ENCODE results near the gene FRMD4A.
A peak's percentile ranks its signal among the peaks of the same experiment; 100 is the strongest.
"Not testable (repeated sequence)": the region's sequence is repeated elsewhere in the genome, so short reads cannot be mapped to it uniquely, and the experiment has no call there.

The FRMD4A gene

DNA sequence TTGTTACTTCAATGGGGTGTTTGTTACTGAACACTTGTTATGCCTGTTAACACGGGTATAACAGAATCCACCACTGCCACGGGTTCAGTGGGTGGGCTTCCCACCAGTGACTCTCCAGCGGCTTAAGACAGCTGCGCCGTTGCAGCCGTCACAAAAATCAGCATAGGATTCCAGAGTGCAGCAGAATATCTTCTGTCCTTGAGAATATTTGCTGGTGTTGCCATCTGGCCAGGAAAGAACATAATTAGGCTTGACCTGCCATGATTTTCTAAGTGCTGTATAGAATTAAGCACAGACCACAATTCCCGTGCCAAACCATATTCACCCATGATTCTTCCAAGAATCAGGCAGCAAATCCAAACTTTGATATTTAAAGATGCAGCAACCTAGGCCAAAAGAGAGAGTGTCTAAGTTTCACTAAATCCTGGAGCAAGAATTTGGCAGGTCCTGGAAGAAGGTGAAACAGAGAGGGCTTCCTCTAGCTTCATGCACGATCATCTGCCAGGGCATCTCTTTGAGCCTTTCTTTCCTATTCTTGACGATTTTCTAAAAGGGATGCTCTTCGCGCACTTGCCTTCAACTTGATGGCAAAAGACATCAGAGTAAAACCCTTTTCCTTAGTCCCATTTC lies 95.0 kb downstream of the FRMD4A start:
- no peak for DNase-seq

DNA sequence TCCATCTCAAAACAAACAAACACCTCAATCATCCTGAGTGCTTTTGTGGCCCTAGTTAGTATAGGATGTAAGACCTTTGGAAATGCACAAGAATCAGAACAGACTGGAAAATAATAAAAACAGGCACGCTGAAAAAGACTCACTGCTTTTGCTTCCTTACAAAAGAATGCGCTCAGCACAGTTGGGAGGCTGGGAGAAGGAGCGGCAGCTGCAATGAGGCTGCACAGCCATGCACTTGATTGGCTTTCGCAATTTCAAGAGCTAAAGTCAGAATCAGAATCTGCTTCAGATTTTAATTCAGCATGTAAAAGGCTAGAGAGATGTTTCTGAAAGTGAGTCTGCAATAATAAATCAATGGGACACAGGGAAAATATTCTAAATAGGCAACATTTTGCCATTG lies 97.2 kb downstream of the FRMD4A start:
- DNase-seq: no peak

DNA sequence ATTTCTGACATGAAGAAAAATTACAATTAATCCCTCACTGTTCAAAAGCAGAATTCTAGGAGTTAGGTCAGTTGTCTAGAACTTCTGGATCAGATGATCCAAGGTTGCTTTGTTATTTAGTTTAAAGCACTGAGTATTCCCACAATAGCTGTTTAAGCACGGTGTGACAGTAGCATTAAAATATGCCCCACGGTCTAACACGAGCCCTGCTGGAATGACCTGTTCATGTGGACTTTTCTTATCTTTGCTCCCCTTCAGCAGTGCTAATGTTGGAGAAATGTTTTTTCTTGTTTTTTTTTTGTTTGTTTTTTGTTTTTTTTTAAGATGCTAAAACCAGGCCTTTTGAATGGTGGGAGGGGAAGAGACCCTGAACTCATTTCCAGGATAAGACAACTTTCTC lies 101.9 kb downstream of the FRMD4A start:
- not testable (repeated sequence) for DNase-seq

DNA sequence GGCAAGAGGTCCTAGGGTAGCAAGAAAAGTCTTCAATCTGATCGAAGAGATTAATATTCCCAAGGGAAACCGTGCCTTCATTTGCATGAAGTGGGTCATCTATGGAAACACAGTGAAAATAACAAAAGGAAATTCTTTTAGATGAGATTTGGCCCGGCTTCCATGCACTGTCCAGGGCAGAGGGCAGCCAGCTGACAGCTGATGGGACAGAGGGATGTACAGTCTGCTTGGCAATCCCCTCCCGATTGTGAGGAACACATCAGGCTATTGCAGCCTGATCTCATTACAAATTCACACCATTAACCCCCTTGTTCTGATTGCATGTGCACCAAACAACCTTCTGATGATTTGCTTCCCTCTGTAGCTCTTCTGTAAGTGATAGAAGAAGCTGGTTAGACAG lies 105.3 kb downstream of the FRMD4A start:
- no peak for DNase-seq

DNA sequence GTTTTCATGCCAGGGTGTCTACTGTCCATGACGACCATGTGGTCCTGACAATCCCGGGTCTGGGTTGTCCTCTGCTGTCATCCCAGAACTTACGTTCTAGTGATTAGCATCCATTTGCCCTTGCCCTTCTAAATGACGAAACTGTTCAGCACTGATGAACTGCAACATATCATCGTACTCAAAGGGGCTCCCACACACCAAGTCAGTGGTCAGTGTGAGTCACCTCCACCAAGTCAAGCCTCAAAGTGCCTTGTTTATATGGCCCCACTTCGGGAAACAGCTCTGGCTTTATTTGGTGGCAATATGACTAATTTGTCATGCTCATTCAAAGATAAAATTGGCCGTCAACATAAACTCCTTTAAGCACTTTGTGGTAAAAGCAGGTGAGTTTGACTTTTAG lies 110.7 kb downstream of the FRMD4A start:
- no peak for DNase-seq

DNA sequence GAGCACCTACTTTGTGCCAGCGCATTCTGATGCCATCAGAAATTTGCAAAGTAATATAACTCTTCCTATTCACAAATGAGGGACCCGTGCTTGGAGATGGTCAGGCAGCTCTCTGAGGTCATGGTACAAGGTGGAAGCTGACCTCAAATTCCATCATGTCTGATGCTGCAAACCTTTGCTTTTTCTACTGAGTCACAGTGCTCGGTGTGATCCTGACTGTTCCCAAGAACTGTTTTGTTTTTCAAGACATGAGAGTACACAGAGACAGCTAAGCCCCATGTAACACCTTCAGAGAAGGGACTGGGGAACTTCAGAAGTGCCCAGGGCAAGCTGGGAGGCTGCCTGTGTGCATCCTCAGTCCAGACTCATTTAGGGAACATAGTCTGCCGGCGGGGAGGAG lies 111.3 kb downstream of the FRMD4A start:
- DNase-seq: no peak

DNA sequence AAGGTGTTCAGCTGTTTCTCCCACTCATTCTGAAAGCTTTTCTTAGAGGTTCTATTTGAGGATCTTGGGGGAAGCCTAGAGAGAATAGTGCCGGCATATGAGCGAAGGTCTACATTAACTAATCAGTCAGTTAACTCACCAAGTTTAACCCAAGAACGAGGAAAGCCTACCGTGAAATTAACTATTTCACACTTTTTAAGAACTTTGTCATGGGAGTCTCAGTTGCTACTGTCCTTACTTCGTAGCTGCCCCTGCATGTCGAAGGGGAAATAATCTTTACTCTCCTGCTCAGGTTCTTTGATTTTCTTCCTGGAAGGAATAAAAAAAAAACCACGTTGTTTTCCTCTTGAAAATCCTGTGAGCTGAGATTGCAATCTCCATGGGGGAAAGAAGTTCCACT lies 115.1 kb downstream of the FRMD4A start:
- DNase-seq: no peak

DNA sequence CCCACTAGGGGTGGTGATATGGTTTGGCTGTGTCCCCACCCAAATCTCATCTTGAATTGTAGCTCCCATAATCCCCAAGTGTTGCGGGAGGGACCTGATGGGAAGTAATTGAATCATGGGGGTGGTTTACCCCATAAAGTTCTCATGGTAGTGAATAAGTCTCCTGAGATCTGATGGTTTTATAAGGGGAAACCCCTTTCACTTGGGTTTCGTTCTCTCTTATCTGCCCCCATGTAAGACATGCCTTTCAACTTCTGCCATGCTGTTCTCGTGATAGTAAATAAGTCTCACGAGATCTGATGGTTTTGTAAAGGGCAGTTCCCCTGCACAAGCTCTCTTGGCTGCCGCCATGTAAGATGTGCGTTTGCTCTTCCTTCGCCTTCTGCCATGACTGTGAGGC lies 117.0 kb downstream of the FRMD4A start:
- not testable (repeated sequence) for DNase-seq

DNA sequence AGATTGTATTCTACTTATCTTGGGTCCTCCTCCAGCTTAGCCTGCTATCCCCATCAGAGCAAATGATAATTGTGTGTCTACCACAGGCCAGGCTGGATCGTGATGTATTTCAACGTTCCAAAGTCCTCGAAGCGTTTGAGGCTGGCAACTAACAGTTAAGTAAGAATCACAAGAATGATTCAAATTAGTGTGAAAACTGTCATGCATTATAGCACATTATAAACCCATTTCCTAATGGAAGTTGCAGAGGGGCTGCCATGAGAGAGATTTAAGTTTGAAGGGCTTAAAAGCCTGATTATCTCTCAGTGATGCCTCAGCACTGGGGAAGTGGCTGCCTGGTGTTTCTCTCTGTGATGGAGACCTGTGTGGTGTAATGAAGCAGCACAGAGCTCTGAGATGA lies 119.1 kb downstream of the FRMD4A start:
- no peak for DNase-seq

DNA sequence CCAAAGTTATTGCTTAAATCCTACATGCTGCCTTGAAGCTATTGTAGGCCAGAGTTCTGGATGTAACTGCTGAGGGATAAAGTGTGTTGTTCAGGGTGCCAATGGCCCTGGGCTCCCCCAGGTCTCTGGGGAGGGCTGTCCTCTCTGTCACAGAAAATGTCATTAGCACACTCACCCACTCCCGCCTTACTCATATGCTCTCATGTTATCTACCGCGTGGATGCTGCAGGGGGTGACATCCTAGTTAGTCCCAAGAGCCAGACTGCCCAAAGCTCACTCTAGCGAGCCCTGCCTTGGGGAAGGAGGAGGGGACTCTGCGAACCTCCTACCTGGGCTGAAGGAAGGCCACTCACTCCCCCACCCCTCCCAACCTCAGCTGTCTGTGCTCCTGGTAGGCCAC lies 122.5 kb downstream of the FRMD4A start:
- no peak for DNase-seq

DNA sequence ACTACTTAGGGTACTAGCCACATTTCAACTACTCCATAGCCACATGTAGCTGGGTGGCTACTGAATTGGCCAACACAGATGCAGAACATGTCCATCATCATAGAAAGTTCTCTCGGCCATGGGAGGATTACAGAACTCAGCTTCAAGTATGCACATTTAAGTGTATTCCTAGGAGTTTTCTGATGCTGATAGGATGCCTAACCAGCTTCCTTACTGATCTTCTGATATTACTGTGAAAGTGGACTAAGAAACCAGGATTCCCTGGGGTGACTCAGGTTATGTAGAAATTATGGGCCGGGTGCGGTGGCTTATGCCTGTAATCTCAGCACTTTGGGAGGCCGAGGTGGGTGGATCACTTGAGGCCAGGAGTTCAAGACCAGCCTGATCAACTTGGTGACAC lies 125.5 kb downstream of the FRMD4A start:
- no peak for DNase-seq

DNA sequence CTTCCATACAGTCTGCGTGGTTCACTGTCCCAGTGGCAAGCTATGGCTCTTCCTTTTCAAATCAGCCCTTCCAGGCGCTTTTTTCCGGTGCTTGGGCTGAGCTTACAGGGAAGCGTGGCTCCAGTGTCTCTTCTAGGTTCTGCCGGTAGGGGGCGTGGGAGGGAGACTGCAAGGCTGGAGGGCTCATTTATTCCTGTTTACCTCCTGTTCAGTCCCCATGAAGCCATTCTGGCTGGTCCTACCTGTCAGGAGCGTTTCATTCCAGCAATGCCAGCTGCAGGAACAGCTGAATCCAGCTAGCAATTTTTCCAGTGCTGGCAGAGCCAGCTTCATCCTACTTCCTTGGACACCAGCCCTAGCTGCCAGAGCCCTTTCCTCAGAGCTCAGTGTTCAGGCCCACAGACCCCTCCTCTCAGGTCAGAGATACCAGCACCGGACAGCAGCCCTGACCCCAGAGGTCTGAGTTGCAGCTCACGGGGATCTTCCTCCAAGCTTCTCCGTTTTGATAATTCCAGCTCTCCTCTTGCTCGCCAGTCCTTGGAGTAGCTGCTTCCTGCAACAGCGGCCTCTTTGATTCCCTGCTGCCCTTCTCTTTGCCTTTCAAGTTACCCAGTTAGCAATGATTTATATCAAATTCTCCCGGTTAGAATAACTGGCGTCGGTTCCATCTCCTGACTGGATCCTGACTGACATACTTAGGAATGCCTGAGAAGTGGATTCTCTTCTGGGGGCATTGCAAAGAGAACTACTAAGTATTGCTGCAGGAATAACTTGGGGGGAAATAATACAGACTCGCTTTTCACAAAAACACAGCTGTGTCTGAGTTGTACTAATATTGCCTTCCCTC lies 129.8 kb downstream of the FRMD4A start:
- DNase-seq: no peak

DNA sequence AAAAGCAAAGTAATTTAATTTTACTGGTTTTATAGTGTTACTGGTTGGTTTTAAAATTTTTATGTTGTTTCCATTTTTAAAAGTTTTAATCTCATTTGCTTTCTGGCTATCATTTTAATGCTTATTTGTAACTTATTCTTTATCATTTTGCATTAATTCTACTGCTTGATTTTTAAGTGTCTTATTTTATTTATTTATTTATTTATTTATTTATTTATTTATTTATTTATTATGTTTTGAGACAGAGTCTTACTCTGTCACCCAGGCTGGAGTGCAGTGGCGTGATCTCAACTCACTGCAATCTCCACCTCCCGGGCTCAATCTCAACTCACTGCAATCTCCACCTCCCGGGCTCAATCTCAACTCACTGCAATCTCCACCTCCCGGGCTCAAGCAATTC lies 131.6 kb downstream of the FRMD4A start:
- not testable (repeated sequence) for DNase-seq

DNA sequence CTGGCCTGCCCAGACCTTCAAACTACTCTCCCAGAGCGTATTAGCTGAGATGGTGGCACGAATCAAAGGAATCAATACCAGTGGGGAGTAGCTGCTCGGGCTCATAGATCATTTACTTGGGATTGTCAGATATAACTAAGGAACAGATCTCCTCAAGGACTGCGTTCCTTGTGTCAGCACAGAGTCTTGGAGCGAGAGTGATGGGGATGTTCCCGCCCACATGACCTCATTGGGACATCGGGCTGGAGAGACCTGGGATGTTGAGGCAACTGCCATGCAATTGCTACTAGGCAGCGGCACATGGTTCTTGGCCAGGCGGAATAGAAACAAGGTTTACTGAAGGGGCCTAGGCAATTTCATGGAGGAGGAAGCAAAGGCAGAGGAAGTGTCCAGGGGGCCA lies 132.6 kb downstream of the FRMD4A start:
- DNase-seq: no peak

DNA sequence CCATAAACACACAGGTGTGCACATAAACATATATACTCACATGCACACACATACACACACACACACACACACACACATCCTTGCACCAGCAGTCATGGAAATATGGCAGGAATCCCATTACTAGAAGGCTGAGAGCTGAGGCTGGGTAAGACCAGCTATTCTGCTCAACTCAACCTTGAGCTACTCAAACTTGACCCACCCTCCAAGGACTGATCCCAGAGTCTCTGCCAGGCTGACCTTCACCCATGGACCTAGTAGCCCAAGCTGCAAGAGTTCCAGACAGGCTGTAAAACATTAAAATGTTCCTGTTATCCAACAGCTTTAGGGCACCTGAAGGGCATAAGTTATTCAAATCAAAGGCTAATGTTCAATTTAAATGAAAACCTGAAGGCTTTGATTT lies 134.6 kb downstream of the FRMD4A start:
- no peak for DNase-seq

DNA sequence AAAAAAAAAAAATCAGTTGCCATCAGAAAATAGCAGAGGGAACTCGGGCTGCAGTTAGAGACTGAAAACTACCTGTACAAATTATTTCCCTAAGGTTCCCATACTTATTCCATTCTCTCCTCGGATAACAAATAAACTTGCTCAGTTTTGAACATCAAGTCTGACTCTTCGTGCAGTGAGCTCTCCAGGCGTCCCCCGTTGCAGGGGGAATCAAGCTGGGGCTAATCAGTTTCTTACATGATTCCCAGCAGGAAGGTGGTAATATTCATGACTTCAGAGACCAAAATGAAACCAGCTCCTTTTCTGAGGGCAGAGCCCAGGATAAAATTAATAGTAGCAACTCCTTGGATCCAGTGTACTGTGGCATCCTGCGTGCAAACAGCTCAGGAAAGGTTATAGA lies 135.3 kb downstream of the FRMD4A start:
- DNase-seq: no peak

DNA sequence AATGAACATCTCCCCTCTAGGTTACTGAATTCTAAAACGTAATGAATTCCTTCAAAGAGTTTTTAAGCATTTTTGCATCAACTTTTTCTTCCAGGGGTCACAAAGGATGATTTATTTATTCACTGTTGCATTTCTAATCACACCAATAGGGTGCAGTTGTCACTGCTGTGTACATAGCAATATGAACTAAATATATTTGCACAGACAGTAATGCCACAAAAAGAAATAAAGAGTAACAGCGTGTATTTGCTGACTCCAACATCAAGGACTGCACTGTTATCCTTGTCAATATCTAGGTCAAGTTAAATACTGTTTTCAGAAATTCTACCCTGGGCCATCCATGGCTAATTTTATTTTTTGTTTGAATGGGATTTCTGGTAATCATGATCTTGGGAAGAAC lies 138.0 kb downstream of the FRMD4A start:
- no peak for DNase-seq

DNA sequence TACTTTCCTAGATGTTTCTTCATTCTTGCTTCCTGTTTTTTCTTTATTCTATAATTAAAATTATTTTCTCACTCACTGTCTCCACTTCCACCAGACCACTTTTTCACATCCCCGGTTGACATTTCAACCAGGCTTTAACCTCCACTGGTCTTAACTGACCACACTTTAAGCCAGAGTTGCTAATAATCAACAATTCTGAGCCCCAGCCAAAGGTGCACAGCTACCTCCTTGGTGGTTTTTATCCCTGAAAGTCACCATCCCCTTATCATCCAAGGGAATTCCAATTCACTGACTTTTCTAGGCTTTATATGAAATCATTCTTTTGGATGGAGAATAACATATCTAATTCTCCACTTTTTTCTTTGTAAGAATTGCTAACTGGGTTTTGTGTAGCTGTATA lies 138.9 kb downstream of the FRMD4A start:
- DNase-seq: no peak

DNA sequence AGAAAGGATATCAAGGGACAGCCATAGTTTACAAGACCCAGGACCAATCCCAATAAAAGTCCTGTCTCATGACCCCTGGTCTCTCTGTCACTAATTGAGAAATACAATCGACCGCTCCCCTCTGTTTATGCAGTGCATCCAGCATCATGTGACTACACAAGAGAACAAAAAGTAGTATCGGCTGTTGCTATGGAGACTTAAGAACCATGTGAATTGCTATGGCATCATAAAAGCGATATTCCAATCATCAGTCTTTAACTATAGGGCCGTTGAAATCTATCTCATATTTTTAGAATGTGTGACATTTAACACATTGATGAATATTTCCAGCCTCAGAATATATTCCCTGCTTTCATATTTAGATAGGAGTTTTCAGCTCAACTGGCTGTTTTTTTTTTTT lies 139.3 kb downstream of the FRMD4A start:
- no peak for DNase-seq

DNA sequence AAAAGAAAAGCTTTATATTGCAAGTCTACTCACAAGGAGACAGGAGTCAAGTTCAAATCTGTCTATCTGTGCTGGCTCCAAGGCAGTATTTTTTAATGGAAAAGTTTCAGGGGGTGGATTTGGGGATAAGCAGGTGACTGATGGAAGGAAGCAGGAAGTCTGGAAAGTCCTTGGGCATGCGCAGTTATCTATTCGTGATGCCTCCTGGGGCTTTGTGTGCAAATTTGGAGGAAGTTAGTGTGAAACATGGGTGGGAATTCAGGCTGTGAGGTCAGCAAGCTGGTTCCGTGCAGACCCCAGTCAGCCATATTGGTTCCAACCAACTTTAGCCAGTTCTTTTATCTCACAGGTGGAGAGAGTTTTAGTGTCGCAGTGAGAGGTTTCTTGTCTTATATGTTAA lies 140.0 kb downstream of the FRMD4A start:
- DNase-seq: no peak

DNA sequence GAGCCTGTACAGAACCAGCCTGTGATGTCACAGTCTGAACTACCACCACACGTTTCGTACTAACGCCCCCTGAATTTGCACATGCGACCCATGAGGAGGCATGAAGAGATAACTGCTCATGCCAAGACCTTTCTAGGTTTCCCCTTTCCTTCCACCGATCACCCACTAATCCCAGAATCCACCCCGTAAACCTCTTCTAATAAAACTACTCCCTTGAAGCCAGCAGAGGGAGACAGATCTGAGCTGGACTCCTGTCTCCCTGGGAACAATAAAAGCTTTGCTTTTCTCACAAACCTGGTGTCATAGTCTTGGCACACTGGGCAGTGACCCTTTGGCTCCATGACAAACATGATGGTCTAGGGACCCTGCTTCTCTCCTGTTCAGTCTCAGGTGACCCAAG lies 144.5 kb downstream of the FRMD4A start:
- no peak for DNase-seq

DNA sequence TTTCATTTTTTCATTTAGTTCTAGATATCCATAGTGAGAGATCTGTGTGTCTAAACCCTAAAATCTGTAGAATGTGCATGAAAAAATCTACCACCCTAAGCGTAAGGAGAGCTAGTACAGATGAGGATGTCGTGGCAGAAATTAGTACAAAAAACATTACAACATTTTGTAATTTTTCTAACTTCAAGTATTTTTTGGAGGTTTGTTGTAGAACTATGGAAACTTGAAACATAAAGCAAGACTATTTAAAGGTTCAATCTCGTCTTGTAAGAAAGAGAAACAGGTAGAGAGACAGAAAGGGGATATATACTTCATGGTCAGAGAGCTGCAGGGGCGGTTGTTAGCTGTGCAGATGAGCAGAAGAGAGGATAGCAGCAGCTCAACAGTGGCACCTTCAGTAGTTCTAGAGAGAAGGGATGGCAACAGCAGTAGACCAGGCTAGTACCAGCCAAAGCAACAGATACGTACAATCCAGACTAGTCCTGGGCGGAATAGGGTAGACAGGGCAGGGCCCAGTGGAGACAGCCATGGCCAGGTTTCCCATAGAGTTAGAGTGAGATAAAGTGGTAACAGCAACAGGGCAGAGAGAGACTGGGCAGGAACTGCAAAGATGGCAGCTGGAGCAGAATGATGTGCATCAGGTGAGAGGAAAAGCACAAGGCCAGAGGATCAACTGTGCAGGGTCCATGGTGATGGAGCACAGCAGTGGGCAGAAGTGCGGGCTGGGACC lies 145.2 kb downstream of the FRMD4A start:
- DNase-seq: peak; percentile 70

DNA sequence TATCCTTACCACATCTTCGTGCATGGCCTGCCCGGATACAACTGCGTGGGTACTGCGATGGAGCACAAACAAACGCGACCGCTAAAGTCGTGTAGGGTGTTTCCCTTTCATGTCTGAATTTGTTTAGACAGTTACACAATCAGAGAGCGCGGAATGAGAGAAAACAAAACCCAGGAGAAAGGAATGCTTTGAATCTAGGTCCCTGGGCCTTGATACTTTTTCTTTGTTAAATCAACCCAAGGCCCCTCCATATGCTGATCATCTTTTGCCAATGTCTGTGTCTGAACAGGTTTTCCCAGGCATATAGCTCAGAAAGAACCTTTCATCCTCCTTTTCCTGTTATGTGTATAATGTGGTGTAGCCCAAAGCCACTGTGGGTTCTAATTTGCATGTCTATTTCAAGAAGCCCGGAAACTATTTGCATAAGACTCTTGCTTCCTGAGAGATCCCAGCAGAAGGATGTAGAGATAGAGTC lies 145.8 kb downstream of the FRMD4A start:
- DNase-seq: peak; percentile 75

DNA sequence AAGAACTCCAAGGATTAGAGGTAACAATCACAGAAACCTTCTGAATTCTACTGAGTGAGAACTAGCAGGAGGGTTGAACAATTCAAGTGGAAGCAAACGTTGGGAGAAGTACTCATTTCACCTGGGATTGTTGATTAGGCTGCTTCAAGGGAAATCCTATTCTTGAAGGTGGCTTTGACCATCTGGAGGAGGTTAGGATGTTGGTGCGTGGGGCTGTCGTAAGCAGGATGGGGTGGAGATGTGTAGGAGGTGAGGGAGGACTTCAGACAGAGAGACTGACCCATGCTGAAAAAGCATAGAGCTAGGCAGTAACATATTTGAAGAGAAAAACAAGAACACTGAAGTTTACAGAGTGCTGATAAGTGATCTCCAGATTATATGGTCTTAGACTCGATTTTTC lies 147.9 kb downstream of the FRMD4A start:
- DNase-seq: no peak
